ENCODE measurements around the gene TFAP2B.

TFAP2B gene

DNA sequence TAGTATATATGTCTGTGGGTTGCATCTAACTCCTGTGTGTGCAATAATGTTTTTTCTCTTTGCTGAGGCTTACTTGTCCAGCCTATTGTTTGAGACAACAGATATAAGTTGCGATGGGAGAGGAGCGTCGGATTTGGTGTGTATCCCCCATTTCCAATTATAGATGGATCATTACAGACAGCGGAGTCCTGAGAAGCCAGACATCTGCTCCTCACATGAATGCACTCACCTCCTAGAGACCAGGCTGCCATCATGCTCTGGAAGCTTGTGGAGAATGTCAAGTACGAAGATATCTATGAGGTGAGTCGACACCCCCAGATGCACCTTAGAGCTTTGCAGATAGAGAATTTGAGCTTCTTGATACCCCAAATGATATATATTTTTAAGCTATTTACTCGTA, at the start of gene TFAP2B:
TFAP2B (plus strand) TSS at position 199 of the 400 bp plus-strand sequence; CDS start at position 220, 21 bp downstream.
- H3K27ac ChIP-seq = no peak within 1 kb of the TSS
- DNase-seq = no peak
- in situ Hi-C loops (cut with HindIII; ENCODE audit: low pct_ligation_motif_present, low sequenced_read_pairs) = no loop called here
- TF ChIP-seq, protein P1, sequence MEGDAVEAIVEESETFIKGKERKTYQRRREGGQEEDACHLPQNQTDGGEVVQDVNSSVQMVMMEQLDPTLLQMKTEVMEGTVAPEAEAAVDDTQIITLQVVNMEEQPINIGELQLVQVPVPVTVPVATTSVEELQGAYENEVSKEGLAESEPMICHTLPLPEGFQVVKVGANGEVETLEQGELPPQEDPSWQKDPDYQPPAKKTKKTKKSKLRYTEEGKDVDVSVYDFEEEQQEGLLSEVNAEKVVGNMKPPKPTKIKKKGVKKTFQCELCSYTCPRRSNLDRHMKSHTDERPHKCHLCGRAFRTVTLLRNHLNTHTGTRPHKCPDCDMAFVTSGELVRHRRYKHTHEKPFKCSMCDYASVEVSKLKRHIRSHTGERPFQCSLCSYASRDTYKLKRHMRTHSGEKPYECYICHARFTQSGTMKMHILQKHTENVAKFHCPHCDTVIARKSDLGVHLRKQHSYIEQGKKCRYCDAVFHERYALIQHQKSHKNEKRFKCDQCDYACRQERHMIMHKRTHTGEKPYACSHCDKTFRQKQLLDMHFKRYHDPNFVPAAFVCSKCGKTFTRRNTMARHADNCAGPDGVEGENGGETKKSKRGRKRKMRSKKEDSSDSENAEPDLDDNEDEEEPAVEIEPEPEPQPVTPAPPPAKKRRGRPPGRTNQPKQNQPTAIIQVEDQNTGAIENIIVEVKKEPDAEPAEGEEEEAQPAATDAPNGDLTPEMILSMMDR (IDR thresholded peaks at IDR 0.05; ENCODE audit: low read depth, low read length, missing control alignments) = no peak
- H3K4me3 ChIP-seq (ENCODE audit: low read depth, low read length) = peak within 1 kb of the TSS; percentile 20
- peaks cover 45% of the 10 kb centered on the region for H3K27me3 ChIP-seq (replicated peaks)
- no peaks in the 10 kb centered on the region for H3K36me3 ChIP-seq (replicated peaks)

DNA sequence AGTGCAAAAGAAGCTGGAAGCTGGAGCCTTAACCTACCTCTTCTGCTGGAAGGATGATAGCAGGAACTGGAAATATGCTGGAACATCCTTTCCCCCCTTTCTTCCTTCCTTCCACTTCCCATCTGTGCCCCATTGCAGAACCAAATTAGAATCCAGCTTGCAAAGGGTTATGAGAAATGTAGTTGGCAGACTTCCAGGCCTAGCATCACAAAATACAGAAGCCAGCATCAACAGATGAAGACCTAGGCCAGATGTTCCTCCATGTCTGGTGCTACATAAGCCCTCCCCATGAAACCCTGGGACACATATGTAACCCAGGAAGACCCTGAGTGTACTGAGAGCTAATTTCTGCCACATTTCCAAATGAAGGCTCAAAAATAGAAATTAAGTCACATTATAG, 40.0 kb upstream of the TFAP2B start:
- Histone ChIP-seq H3K27me3 (replicated peaks) (no peaks in the 10 kb centered on the region), H3K4me3 (ENCODE audit: low read depth, low read length) (no peak overlapping the region), H3K27ac (no peak overlapping the region), H3K36me3 (replicated peaks) (no peaks in the 10 kb centered on the region)
- no peak for DNase-seq
- TF ChIP-seq, protein P1 (IDR thresholded peaks at IDR 0.05; ENCODE audit: low read depth, low read length, missing control alignments) = no peak
- in situ Hi-C loops (cut with HindIII; ENCODE audit: low pct_ligation_motif_present, low sequenced_read_pairs) = no loop called here

DNA sequence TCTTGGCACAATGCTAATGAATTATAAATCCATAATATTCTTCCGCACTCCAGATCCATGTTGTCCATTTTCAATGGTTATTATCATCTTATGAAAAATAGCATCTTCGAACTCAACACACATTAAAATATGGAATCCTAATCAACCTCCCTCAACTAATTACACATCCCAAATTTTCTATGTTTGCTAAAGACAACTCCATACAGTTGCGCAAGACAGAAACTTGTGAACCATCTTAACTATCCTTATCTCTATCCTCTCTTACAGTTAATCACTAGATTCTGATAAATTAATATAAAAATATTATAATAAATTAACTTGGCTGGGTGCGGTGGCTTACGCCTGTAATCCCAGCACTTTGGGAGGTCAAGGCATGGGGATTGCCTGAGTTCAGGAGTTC, 38.3 kb upstream of the TFAP2B start:
- Histone ChIP-seq H3K27ac (no peak overlapping the region), H3K27me3 (replicated peaks) (no peaks in the 10 kb centered on the region), H3K4me3 (ENCODE audit: low read depth, low read length) (no peak overlapping the region), H3K36me3 (replicated peaks) (no peaks in the 10 kb centered on the region)
- in situ Hi-C loops (cut with HindIII; ENCODE audit: low pct_ligation_motif_present, low sequenced_read_pairs) = no loop called here
- no peak for DNase-seq
- TF ChIP-seq, protein P1 (IDR thresholded peaks at IDR 0.05; ENCODE audit: low read depth, low read length, missing control alignments) = no peak

DNA sequence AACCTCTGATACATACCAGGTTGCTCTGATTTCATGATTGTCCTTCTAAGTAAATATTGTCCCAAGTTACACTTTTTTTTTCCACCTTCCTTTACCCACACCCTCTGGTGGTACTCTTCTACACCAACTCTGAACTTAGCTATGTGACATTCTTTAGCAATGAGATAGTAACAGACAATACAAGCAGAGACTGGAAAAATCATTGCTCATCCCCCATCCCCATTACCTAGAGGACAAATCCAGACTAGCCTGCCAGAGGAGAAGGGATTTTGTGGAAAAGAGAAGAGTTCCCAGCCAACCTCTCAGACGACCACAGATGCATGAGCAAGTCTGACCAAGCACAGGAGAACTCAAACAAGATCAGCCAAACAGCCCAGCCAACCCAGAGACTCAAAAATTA, 32.8 kb upstream of the TFAP2B start:
- TF ChIP-seq, protein P1 (IDR thresholded peaks at IDR 0.05; ENCODE audit: low read depth, low read length, missing control alignments) = no peak
- Histone ChIP-seq H3K4me3 (ENCODE audit: low read depth, low read length) (no peak overlapping the region), H3K36me3 (replicated peaks) (no peaks in the 10 kb centered on the region), H3K27ac (no peak overlapping the region), H3K27me3 (replicated peaks) (no peaks in the 10 kb centered on the region)
- in situ Hi-C loops (cut with HindIII; ENCODE audit: low pct_ligation_motif_present, low sequenced_read_pairs) = no loop called here
- DNase-seq = no peak

DNA sequence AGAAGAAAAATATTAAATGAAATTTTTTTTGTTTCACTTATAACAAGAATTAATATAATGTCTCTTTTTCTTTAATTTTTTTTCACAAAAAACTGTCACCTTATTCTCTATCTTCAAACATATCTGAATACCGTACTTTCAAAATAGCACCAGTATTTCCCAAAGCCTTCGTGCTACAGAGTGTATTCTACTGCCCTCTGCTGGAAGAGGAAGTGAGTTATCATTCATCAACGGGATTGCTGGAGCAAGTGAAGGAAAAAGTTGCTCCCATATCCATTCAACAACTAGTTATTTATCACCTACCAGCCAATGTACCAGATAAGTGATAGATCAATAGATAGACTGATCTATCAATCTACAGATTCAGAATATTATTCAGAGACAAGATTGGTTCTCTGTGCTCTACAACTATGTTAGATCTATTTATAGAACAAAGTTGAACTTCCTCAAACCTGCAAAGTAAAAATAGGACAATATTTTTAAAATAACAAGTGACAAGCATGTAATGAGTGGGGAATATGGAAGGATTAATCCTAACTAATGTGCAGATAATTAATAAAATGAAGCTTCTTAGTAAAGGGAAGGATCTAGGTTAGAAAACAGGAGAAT, 26.7 kb upstream of the TFAP2B start:
- Histone ChIP-seq H3K36me3 (replicated peaks) (no peaks in the 10 kb centered on the region), H3K27ac (no peak overlapping the region), H3K27me3 (replicated peaks) (no peaks in the 10 kb centered on the region), H3K4me3 (ENCODE audit: low read depth, low read length) (no peak overlapping the region)
- TF ChIP-seq, protein P1 (IDR thresholded peaks at IDR 0.05; ENCODE audit: low read depth, low read length, missing control alignments) = peak; percentile 77
- peak; percentile 26 for DNase-seq
- in situ Hi-C loops (cut with HindIII; ENCODE audit: low pct_ligation_motif_present, low sequenced_read_pairs) = no loop called here

DNA sequence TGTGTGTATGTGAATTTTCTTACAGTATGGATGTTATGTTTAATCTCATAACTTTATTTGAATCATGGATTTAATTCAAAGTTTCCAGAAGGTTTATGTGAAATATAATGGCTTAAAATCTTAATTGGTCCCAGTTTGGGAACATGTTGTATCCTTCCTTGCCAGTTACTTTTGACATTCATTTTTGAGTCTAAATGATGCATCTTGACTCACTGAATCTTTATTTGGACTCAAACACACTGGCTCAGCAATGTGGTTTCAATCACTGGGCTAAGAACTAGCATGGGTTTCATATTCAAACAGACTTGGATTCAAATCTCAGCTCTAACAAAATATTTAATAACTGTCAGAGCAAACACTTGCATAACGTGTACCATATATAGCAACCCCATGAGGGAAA, 25.9 kb upstream of the TFAP2B start:
- Histone ChIP-seq H3K27ac (no peak overlapping the region), H3K27me3 (replicated peaks) (no peaks in the 10 kb centered on the region), H3K36me3 (replicated peaks) (no peaks in the 10 kb centered on the region), H3K4me3 (ENCODE audit: low read depth, low read length) (no peak overlapping the region)
- in situ Hi-C loops (cut with HindIII; ENCODE audit: low pct_ligation_motif_present, low sequenced_read_pairs) = no loop called here
- DNase-seq = no peak
- TF ChIP-seq, protein P1 (IDR thresholded peaks at IDR 0.05; ENCODE audit: low read depth, low read length, missing control alignments) = no peak
